Gastroesophageal sphincter (tissue), 4 donors: ENCODE measurements around the gene MLLT3. TPM values are rescaled to one million over a fixed set of nuclear protein-coding genes. Genes with fewer than 3 reads are reported as not detected.

Source experiments
- ATAC-seq: fragments of 150-250 bp; one replicate; pipeline ENCODE4 v1.9.1; 2016; ENCODE audit warnings: mild to moderate bottlenecking, moderate library complexity
- H3K27ac ChIP-seq, 4 donors: fragments of 200-600 bp; sonication (generic) in 3 of 4; 1 replicate in 3 of 4; 2 replicates in 1 of 4; pipeline ENCODE4 v1.5.1; 2016 to 2019
- H3K27me3 ChIP-seq: fragments of 200-600 bp; sonication (generic); one replicate; pipeline ENCODE4 v1.5.1; 2019
- H3K36me3 ChIP-seq, 2 donors: fragments of 200-600 bp; sonication (generic); one replicate each; pipeline ENCODE4 v1.5.1; 2019; ENCODE audit warnings: control low read depth in 1 of 2
- H3K4me1 ChIP-seq, 3 donors: fragments of 200-600 bp; sonication (generic); 1 replicate in 2 of 3; 2 replicates in 1 of 3; pipeline ENCODE4 v1.5.1; 2016 to 2019; ENCODE audit warnings: control low read depth in 2 of 3
- H3K4me3 ChIP-seq, 2 donors: fragments of 200-600 bp; sonication (generic); one replicate each; pipeline ENCODE4 v1.5.1; 2019; ENCODE audit warnings: mild to moderate bottlenecking in 1 of 2, moderate library complexity in 1 of 2
- H3K9me3 ChIP-seq, 3 donors: fragments of 200-600 bp; sonication (generic); one replicate each; pipeline ENCODE4 v1.5.1; 2017 to 2019; ENCODE audit warnings: control low read depth in 2 of 3
- EP300 ChIP-seq: sonication (generic); formaldehyde crosslinking; IDR thresholded peaks from one replicate; pipeline ENCODE4 v1.6.1; 2017; ENCODE audit warnings: antibody characterized with exemption, mild to moderate bottlenecking
- POLR2A ChIP-seq, 2 donors: fragments of 450-650 bp; IDR thresholded peaks; one replicate each; pipeline ENCODE4 v1.6.1; 2017; ENCODE audit warnings: antibody characterized with exemption in 2 of 2, mild to moderate bottlenecking in 2 of 2, moderate library complexity in 1 of 2
- POLR2AphosphoS5 ChIP-seq: sonication (generic); formaldehyde crosslinking; IDR thresholded peaks from one replicate; pipeline ENCODE4 v1.6.1; 2017; ENCODE audit warnings: antibody characterized with exemption
- WGBS, 2 donors: methylation state at CpG; one replicate each; pipeline ENCODE4 v1.1.5; 2018; ENCODE audit warnings: low coverage in 1 of 2; 5-methylcytosine and 5-hydroxymethylcytosine counted together
- total RNA-seq, 4 donors: library from RNA; depleted of rRNA; stranded (reverse); fragments of >200 nt; gene quantifications; one replicate each; pipeline ENCODE4 v1.1.0, GENCODE V29; 2016
- TF ChIP-seq, protein P1 (sequence below), 4 experiments: fragments of 200-600 bp in 2 of 4; fragments of 450-650 bp in 2 of 4; sonication (generic) in 1 of 4; IDR thresholded peaks; one replicate each; pipeline ENCODE4 v1.5.1; 2017 to 2019; ENCODE audit warnings: antibody characterized with exemption in 4 of 4, mild to moderate bottlenecking in 2 of 4, moderate library complexity in 2 of 4

Gene MLLT3
- total RNA-seq, 4 donors from 2014 or later = 21.2 to 37.2 (median 29.6) TPM

DNA sequence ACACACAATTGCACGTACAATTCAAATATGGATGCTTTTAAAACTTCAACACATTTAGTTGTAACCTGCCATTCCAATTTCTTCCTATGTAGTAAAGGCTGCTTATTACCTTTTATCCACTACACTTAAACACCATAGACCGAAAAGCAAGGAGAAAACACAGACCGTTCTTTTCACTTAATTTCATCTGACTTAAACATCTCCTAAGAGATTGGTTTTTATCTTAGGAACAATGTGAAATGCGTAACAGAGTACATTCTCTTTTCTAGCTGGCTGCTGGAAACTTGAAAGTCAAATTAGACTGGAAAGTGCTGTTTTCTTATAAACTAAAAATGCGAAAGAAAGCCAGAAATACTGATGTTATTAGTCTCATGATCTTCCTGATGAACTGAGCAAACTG, 241.8 kb downstream of the MLLT3 start:
- Histone ChIP-seq H3K27ac (no peak overlapping the region), H3K27me3 (no peaks in the 10 kb centered on the region), H3K9me3 (no peaks in the 10 kb centered on the region), H3K4me1 (peaks cover 0 to 12% (median 0%) of the 10 kb centered on the region in 3 donors), H3K36me3 (no peaks in the 10 kb centered on the region), H3K4me3 (no peak overlapping the region)
- WGBS, 2 donors = 62 to 100% methylated on average over 4 to 5 of the region's 5 CpGs
- TF ChIP-seq POLR2A (IDR thresholded peaks at IDR 0.05) = no peak
- no peak for TF ChIP-seq POLR2AphosphoS5
- TF ChIP-seq EP300 = no peak
- TF ChIP-seq, protein P1, sequence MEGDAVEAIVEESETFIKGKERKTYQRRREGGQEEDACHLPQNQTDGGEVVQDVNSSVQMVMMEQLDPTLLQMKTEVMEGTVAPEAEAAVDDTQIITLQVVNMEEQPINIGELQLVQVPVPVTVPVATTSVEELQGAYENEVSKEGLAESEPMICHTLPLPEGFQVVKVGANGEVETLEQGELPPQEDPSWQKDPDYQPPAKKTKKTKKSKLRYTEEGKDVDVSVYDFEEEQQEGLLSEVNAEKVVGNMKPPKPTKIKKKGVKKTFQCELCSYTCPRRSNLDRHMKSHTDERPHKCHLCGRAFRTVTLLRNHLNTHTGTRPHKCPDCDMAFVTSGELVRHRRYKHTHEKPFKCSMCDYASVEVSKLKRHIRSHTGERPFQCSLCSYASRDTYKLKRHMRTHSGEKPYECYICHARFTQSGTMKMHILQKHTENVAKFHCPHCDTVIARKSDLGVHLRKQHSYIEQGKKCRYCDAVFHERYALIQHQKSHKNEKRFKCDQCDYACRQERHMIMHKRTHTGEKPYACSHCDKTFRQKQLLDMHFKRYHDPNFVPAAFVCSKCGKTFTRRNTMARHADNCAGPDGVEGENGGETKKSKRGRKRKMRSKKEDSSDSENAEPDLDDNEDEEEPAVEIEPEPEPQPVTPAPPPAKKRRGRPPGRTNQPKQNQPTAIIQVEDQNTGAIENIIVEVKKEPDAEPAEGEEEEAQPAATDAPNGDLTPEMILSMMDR (IDR thresholded peaks at IDR 0.05) = no peak
- ATAC-seq = no peak

- peaks cover 0 to 12% (median 0%) of the 10 kb centered on the region in 3 donors for H3K4me1 ChIP-seq
- H3K9me3 ChIP-seq = no peaks in the 10 kb centered on the region
- H3K27ac ChIP-seq = no peak overlapping the region
- no peak for TF ChIP-seq POLR2A (IDR thresholded peaks at IDR 0.05)
- TF ChIP-seq, protein P1 (IDR thresholded peaks at IDR 0.05) = no peak
- no peak for TF ChIP-seq EP300
- no peak for TF ChIP-seq POLR2AphosphoS5
- no peaks in the 10 kb centered on the region for H3K27me3 ChIP-seq
- 76 to 77% methylated on average over 2 of the region's 2 CpGs for WGBS, 2 donors
- H3K4me3 ChIP-seq = no peak overlapping the region
- H3K36me3 ChIP-seq = no peaks in the 10 kb centered on the region
- no peak for ATAC-seq
Observed at GRCh38 chr9:20379804-20380225, 242.5 kb downstream of the MLLT3 start.

DNA sequence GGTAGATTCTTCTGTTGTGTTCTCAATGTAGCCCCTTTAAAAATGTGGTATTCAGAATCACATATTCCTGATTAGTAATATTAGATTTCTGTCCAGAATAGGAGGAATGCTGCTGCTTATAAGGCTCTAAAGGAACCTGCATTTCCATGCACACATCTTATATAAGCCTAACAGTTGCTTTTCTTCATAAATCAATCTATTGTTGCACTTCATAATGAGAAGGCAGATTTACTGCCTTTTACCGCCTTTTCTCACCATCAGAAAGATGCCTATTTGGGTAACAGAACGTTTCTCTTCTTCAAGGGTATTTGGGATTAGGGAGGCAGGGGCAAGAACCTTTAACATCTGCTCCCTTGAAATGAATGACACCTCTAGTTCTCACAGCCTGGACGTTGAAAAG, 243.4 kb downstream of the MLLT3 start:
- whole genome bisulfite sequencing, 2 donors = 79 to 80% methylated on average over 1 to 3 of the region's 3 CpGs
- Histone ChIP-seq H3K4me3 (no peak overlapping the region), H3K4me1 (peaks cover 0 to 12% (median 0%) of the 10 kb centered on the region in 3 donors), H3K27me3 (no peaks in the 10 kb centered on the region), H3K27ac (no peak overlapping the region), H3K9me3 (no peaks in the 10 kb centered on the region), H3K36me3 (no peaks in the 10 kb centered on the region)
- TF ChIP-seq, protein P1 (IDR thresholded peaks at IDR 0.05) = no peak
- TF ChIP-seq POLR2AphosphoS5 (no peak), POLR2A (IDR thresholded peaks at IDR 0.05) (no peak), EP300 (no peak)
- ATAC-seq = no peak

GRCh38 chr9:20377790-20378189, 244.5 kb downstream of the MLLT3 start:
- Histone ChIP-seq H3K36me3 (no peaks in the 10 kb centered on the region), H3K4me1 (peaks cover 0 to 7% (median 0%) of the 10 kb centered on the region in 3 donors), H3K9me3 (no peaks in the 10 kb centered on the region), H3K4me3 (no peak overlapping the region), H3K27me3 (no peaks in the 10 kb centered on the region), H3K27ac (no peak overlapping the region)
- ATAC-seq = no peak
- TF ChIP-seq POLR2A (IDR thresholded peaks at IDR 0.05) (no peak), POLR2AphosphoS5 (no peak), EP300 (no peak)
- TF ChIP-seq, protein P1 (IDR thresholded peaks at IDR 0.05) = no peak

DNA sequence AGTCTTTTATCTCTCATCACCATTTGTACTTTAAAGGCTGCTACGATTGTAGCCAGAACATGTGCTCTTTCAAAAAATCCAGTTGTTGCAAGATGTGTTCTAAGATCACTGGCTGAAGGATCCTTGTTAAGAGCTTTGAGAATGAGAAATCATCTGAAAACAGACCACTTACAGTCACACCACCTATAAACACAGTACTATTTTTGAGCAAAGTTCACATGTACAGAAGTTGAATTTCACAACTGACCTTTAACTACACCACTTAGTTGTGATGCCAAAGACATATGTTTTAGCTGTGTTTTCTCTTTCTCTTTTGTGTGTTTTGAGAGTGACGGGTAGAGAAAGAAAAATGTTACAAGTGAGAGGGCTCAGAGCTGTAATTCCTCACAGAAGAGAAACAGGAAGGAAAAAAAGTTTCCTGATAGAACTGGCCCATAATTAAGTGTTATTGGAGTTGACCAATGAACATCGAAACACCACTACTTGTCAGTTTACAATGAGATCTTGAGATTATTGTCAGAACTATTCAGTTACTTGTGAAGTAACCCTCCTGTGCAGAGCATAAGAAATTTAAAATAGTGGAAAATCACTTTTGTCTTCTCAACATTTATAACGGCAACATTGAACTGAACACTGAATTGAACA, 245.4 kb downstream of the MLLT3 start:
- no peaks in the 10 kb centered on the region for H3K9me3 ChIP-seq
- WGBS, 2 donors = 66 to 76% methylated on average over 4 of the region's 4 CpGs
- no peaks in the 10 kb centered on the region for H3K4me1 ChIP-seq
- ATAC-seq = no peak
- no peaks in the 10 kb centered on the region for H3K36me3 ChIP-seq
- no peaks in the 10 kb centered on the region for H3K27me3 ChIP-seq
- no peak overlapping the region for H3K4me3 ChIP-seq
- H3K27ac ChIP-seq = no peak overlapping the region
- TF ChIP-seq POLR2AphosphoS5 (peak; percentile 20), EP300 (no peak), POLR2A (IDR thresholded peaks at IDR 0.05) (no peak)
- TF ChIP-seq, protein P1 (IDR thresholded peaks at IDR 0.05) = no peak
